Measurements from ENCODE around the gene DPAGT1. TPM values are rescaled to one million over a fixed set of nuclear protein-coding genes. Genes with fewer than 3 reads are reported as not detected.

The DPAGT1 gene
- total and polyA plus RNA-seq, 2 donors (not counting 3 experiments of a cell fraction or from before 2014, with no cell fraction given): 62.0 to 203 TPM

GRCh38 chr11:119149786-119150275, 48.2 kb upstream of the DPAGT1 start:
- intact Hi-C loops (cut with micrococcal nuclease): loop anchor here (2.0 to 10.0 kb wide), 2 partner anchors 19 to 315 kb away; partner anchors contain the start of gene NLRX1
- H3K27me3 ChIP-seq (ENCODE audit: control insufficient read depth in 2 of 2, insufficient read depth in 2 of 2, low read length in 2 of 2): peaks cover 2 to 3% of the 10 kb centered on the region in 2 experiments

More at GRCh38 chr11:119149786-119150275, 48.2 kb upstream of the DPAGT1 start:
- peak overlapping the region; percentile 2 for H3K4me2 ChIP-seq (ENCODE audit: insufficient read depth, low read length)
- no peaks in the 10 kb centered on the region for H3K9me1 ChIP-seq (replicated peaks; ENCODE audit: control insufficient read depth, extremely low read depth, insufficient read depth, low read length)
- TF ChIP-seq POLR2A (IDR thresholded peaks at IDR 0.05; ENCODE audit: low read depth, low read length): no peak
- TF ChIP-seq, protein P1, sequence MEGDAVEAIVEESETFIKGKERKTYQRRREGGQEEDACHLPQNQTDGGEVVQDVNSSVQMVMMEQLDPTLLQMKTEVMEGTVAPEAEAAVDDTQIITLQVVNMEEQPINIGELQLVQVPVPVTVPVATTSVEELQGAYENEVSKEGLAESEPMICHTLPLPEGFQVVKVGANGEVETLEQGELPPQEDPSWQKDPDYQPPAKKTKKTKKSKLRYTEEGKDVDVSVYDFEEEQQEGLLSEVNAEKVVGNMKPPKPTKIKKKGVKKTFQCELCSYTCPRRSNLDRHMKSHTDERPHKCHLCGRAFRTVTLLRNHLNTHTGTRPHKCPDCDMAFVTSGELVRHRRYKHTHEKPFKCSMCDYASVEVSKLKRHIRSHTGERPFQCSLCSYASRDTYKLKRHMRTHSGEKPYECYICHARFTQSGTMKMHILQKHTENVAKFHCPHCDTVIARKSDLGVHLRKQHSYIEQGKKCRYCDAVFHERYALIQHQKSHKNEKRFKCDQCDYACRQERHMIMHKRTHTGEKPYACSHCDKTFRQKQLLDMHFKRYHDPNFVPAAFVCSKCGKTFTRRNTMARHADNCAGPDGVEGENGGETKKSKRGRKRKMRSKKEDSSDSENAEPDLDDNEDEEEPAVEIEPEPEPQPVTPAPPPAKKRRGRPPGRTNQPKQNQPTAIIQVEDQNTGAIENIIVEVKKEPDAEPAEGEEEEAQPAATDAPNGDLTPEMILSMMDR (IDR thresholded peaks at IDR 0.05; ENCODE audit: extremely low read depth in 1 of 2, insufficient read depth in 1 of 2, low read depth in 1 of 2, low read length in 2 of 2): no peak
- no peak for TF ChIP-seq POLR2AphosphoS5 (IDR thresholded peaks at IDR 0.05; ENCODE audit: insufficient read depth, low read depth, low read length)
- no peak for TF ChIP-seq MAX (IDR thresholded peaks at IDR 0.05; ENCODE audit: insufficient read depth, insufficient read length)
- no peak for TF ChIP-seq MYC (IDR thresholded peaks at IDR 0.05; ENCODE audit: low read depth, low read length)
- no peak for TF ChIP-seq JUN (IDR thresholded peaks at IDR 0.05; ENCODE audit: borderline replicate concordance, insufficient read depth, insufficient read length, low read depth)
- no peak for TF ChIP-seq FOS (IDR thresholded peaks at IDR 0.05; ENCODE audit: borderline replicate concordance, insufficient read depth, low read length)
- no peak for TF ChIP-seq EZH2 (IDR thresholded peaks at IDR 0.05; ENCODE audit: borderline replicate concordance, low read depth, low read length, severe bottlenecking)
- no peak for TF ChIP-seq GATA2 (IDR thresholded peaks at IDR 0.05; ENCODE audit: insufficient read depth, insufficient read length, low read depth, low read length)
- no peaks in the 10 kb centered on the region for H4K20me1 ChIP-seq (replicated peaks; ENCODE audit: control insufficient read depth, extremely low read depth, insufficient read depth, low read length)
- H3K79me2 ChIP-seq (ENCODE audit: control insufficient read depth, insufficient read depth, low read length): no peaks in the 10 kb centered on the region
- BruUV-seq (replicated peaks): no TSS peak
- POLR2A ChIA-PET: interaction anchor here (0.6 kb wide), 1 partner anchor 65 kb away, joined by 4 read pairs; no protein-coding TSS in a partner anchor
- H3K9ac ChIP-seq (replicated peaks; ENCODE audit: extremely low read depth, insufficient read depth, low read length): no peak overlapping the region
- dilution Hi-C loops (cut with MboI; ENCODE audit: extremely low pct_ligation_motif_present, low sequenced_read_pairs): no loop called here
- peaks cover 4% of the 10 kb centered on the region for H3K4me1 ChIP-seq (ENCODE audit: control insufficient read depth, extremely low read depth, insufficient read depth, low read length)
- no peaks in the 10 kb centered on the region for H3K36me3 ChIP-seq (ENCODE audit: control insufficient read depth in 2 of 2, extremely low read depth in 1 of 2, insufficient read depth in 2 of 2, low read length in 2 of 2)
- DNase-seq (ENCODE audit: low read depth, low spot score) (no peak), FAIRE-seq (no peak)
- H3K4me3 ChIP-seq (replicated peaks in 1 of 3; ENCODE audit: insufficient read depth in 1 of 3, low read depth in 1 of 3, low read length in 3 of 3): peak overlapping the region in 1 of 3 experiments; percentile 48
- H3K27ac ChIP-seq (ENCODE audit: insufficient read depth, low read depth, low read length): no peak overlapping the region
- no peaks in the 10 kb centered on the region for H3K9me3 ChIP-seq (replicated peaks; ENCODE audit: control insufficient read depth, insufficient read depth, low read length)
- H2AFZ ChIP-seq (ENCODE audit: low read depth, low read length): peak overlapping the region; percentile 80
- CTCF ChIA-PET: interaction anchor here (0.9 to 2.2 kb wide), 4 partner anchors 10 to 191 kb away, joined by 3 to 10 read pairs (median 4); partner anchors contain the start of gene C1QTNF5
